T1000 (cell line): ENCODE data around the gene PCSK7.
"Not testable (repeated sequence)": the region's sequence is repeated elsewhere in the genome, so short reads cannot be mapped to it uniquely, and the experiment has no call there.

Experiments
- DNase-seq: peaks from one replicate; lab custom pipeline; 2025; ENCODE audit warnings: mixed read lengths; lab: John Stamatoyannopoulos, UW

Gene PCSK7

DNA sequence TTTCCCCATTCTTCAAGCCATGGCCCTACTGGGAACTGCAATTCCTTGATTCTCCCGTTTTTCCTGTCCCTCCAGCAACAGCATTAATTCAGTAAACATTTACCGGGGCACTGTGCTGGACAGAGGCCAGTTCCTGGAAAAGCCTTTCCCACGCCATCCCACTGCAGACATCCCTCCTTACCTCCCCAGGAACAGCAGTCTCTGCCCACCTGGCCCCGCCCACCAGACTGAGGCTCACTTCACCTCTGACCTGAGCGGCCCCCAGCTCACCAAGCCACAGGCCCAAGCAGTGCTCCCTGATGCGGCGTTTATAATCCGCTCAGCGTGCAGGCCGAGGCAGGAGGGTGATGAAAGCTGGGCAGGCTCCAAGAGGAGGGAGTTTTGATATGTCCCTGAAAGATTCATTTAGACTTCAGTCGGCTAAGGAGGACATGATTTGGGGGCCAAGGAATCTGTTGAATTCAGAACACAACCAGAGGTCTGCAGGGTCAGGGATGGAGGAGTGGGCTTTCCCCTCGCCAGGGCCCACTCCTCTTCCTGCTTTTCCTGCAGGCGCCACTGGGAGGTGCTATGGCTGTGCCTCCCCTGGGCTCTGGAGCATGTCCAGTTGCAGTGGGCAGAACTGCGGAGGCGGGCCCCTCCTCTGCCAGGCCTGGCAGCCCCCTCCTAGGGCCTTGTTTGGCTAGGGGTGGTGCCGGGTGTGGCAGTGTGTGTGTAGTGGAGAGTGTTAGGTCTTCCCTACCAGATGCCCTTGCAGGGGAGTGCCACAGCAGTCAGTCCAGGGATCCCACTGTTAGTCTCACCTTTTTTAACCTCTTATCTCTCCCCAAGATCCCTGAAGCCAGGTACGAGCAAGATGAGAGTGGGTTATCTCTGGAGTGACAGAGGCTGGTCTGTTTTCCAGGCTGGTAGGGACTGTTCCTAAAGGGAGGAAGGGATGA lies 34.1 kb downstream of the PCSK7 start:
- DNase-seq, result no peak

GRCh38 chr11:117197006-117197405 lies 34.9 kb downstream of the PCSK7 start:
- no peak for DNase-seq

DNA sequence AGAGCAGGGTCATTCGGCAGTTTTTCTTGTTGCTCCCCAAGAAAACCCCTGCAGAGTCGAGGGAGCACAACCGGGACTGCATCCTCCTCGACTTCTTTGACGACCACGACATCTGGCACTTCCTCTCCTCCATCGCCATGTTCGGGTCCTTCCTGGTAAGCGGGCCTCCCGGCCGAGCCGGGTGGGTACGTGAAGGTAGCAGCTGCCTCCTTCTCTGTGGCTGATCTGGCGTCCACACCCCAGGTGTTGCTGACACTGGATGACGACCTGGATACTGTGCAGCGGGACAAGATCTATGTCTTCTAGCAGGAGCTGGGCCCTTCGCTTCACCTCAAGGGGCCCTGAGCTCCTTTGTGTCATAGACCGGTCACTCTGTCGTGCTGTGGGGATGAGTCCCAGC lies 36.1 kb downstream of the PCSK7 start:
- no peak for DNase-seq

- DNase-seq, result no peak
Observed at GRCh38 chr11:117195258-117195657, 36.6 kb downstream of the PCSK7 start.

GRCh38 chr11:117194267-117194666 lies 37.6 kb downstream of the PCSK7 start:
- no peak for DNase-seq

DNA sequence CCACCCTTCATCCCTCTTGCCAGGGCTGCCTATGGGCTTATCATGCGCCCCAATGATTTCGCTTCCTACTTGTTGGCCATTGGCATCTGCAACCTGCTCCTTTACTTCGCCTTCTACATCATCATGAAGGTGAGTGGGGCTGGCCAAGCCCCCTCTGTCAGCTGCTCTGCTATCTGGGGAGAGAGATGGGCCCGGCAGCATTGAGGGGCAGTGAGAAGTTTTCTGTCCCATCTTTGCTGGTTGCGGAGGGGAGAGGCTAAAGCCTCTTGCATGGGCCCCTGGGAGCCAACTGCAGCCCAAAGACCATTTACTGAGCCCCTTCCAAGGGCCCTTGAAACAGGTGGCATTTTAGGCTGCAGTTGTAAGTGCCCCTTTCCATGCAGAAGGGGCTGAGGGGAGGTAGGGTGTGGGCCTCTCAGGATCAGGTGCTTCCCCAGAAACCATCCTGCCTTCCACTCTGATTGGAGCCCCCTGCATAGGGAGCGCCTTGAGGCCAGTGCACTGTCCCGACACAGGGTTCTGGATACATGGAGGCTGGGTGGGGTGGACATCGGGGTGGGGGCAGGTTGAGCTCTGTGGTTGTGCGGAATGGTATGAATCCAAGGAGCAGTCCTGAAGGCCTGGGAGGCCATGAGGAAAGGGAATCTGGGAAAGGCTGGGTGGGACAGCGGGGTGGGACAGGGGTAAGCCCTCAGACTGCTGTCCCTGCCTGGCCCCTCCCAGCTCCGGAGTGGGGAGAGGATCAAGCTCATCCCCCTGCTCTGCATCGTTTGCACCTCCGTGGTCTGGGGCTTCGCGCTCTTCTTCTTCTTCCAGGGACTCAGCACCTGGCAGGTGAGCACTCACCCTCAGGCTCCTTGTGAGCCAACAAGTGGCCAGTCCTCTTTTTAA lies 38.5 kb downstream of the PCSK7 start:
- DNase-seq, result no peak

- DNase-seq, result no peak
Observed at GRCh38 chr11:117192401-117192875, 39.4 kb downstream of the PCSK7 start.

GRCh38 chr11:117191680-117192400 lies 40.0 kb downstream of the PCSK7 start:
- no peak for DNase-seq

DNA sequence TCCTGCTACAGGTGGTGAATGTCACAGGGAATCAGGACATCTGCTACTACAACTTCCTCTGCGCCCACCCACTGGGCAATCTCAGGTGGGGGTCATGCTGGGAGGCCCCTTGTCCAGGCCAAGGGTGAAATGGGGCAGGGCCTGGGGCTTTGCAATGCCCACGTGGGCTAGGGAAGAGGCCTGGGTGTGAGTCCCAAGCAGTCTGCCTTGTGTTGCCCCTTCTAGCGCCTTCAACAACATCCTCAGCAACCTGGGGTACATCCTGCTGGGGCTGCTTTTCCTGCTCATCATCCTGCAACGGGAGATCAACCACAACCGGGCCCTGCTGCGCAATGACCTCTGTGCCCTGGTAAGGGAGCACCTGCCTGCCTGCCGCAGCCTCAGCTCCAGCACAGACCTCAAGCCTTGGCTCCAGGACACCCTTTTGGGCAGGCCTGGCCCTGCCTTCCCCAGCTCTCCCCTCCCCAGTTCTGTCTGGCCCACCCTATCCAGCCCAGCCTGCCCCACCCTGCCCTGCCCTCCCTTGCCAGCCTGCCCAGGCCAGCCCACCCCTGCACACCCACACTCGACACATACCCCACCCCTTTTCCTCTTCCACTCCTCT lies 41.8 kb downstream of the PCSK7 start:
- no peak for DNase-seq

GRCh38 chr11:117189191-117189940 lies 42.5 kb downstream of the PCSK7 start:
- no peak for DNase-seq

GRCh38 chr11:117188620-117189081 lies 43.2 kb downstream of the PCSK7 start:
- DNase-seq, result no peak

GRCh38 chr11:117187799-117188481 lies 43.9 kb downstream of the PCSK7 start:
- no peak for DNase-seq

- no peak for DNase-seq
Observed at GRCh38 chr11:117187428-117187798, 44.5 kb downstream of the PCSK7 start.

DNA sequence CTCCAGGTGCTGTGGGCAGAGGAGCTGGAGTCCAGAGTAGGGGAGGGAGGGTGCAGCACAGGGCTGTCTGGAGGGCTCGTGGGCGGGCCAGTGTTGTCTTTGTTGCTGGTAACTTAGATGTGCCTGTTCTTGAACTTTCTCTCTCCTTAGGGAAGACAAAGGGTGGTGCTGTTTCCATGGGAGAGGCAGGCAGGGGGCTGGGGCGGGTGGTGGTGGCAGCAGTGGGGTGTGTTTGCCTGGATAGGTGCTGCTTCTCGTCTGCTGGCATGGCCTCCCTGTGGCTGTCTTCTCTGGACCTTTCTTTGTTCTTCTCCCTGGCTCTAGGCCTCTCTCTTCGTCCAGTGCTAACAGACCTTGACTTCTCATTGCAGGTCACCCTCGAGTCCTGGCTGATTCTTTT lies 44.9 kb downstream of the PCSK7 start:
- no peak for DNase-seq

GRCh38 chr11:117186431-117186761 lies 45.5 kb downstream of the PCSK7 start:
- no peak for DNase-seq

DNA sequence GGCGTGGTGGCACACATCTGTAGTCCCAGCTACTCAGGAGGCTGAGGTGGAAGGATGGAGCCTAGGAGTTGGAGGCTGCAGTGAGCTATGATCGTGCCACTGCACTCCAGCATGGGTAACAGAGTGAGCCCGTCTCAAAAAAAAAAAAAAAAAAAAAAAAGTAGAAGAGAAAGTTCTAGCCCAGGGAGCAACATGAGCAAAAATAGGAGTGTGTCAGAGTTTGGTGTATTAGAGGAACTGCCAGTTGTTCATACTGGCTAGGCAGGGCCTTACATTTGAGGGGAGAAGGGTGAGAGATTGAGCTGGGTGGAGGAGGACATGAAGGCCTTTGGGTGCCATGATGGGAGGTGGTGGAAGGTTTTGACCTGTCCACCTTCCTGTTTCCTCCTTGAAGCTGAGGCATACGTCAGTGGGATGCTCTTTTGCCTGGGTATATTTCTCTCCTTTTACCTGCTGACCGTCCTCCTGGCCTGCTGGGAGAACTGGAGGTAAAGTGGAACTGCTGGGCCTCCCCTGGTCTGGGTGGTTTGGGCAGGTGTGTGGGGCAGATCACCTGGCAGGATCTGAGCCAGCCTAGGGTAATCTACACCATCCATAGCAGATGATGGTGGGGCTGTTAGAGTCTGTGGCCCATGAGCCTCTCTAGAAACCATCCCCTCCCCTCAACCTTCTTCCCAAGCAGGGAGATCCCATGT lies 46.0 kb downstream of the PCSK7 start:
- no peak for DNase-seq

GRCh38 chr11:117183724-117184349 lies 48.0 kb downstream of the PCSK7 start:
- no peak for DNase-seq

- not testable (repeated sequence) for DNase-seq
Observed at GRCh38 chr11:117183178-117183577, 48.7 kb downstream of the PCSK7 start.

DNA sequence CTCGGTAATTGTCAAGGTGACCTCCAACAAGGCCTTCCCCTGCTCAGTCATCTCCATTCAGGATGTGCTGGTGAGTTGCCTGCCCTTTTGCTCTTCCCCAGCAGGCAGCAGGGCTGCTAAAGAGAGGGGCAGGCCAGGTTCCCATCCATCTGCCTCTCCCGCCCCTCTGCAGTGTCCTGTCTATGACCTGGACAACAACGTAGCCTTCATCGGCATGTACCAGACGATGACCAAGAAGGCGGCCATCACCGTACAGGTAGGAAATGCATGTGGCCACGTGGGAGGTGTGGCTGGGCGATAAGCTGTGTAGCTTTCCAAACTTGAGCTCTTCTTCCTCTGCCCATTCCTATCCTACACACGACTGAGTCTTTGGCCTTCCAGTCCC lies 49.3 kb downstream of the PCSK7 start:
- DNase-seq, result no peak
